MV-4-11 (cell line): ENCODE measurements around the gene TM7SF3.
A peak's percentile ranks its signal among the peaks of the same experiment; 100 is the strongest.
"Not testable (repeated sequence)": the region's sequence is repeated elsewhere in the genome, so short reads cannot be mapped to it uniquely, and the experiment has no call there.

Experiments used
- DNase-seq: peaks from one replicate; lab custom pipeline; 2025; lab: John Stamatoyannopoulos, UW

Gene TM7SF3

GRCh38 chr12:27014085-27014858 is at the start of gene TM7SF3:
TSS of gene TM7SF3 (minus strand) at chr12:27014384. CDS start at chr12:27014168, 216 bp downstream.
- DNase-seq, result peak; percentile 92

- DNase-seq, result no peak
Measured at GRCh38 chr12:27063250-27063851, 49.2 kb upstream of the TM7SF3 start.

GRCh38 chr12:27061317-27061716 is 47.1 kb upstream of the TM7SF3 start:
- no peak for DNase-seq

- no peak for DNase-seq
Measured at GRCh38 chr12:27060740-27061139, 46.6 kb upstream of the TM7SF3 start.

GRCh38 chr12:27057543-27057942 is 43.4 kb upstream of the TM7SF3 start:
- no peak for DNase-seq

GRCh38 chr12:27055966-27056365 is 41.8 kb upstream of the TM7SF3 start:
- no peak for DNase-seq

GRCh38 chr12:27052742-27053141 is 38.6 kb upstream of the TM7SF3 start:
- DNase-seq, result no peak

- DNase-seq, result no peak
Measured at GRCh38 chr12:27052176-27052575, 38.0 kb upstream of the TM7SF3 start.

- DNase-seq, result no peak
Measured at GRCh38 chr12:27048822-27049752, 34.9 kb upstream of the TM7SF3 start.

- DNase-seq, result not testable (repeated sequence)
Measured at GRCh38 chr12:27042018-27042417, 27.8 kb upstream of the TM7SF3 start.

- DNase-seq, result not testable (repeated sequence)
Measured at GRCh38 chr12:27040637-27041036, 26.5 kb upstream of the TM7SF3 start.

- no peak for DNase-seq
Measured at GRCh38 chr12:27034607-27035293, 20.6 kb upstream of the TM7SF3 start.

- DNase-seq, result no peak
Measured at GRCh38 chr12:27032679-27033078, 18.5 kb upstream of the TM7SF3 start.

- peak; percentile 76 for DNase-seq
Measured at GRCh38 chr12:27031531-27031930, 17.3 kb upstream of the TM7SF3 start.

- no peak for DNase-seq
Measured at GRCh38 chr12:27026257-27026656, 12.1 kb upstream of the TM7SF3 start.

GRCh38 chr12:27025116-27025515 is 10.9 kb upstream of the TM7SF3 start:
- no peak for DNase-seq

GRCh38 chr12:27024291-27024690 is 10.1 kb upstream of the TM7SF3 start:
- DNase-seq, result no peak

- no peak for DNase-seq
Measured at GRCh38 chr12:27020761-27021160, 6.6 kb upstream of the TM7SF3 start.

GRCh38 chr12:27018037-27018436 is 3.9 kb upstream of the TM7SF3 start:
- no peak for DNase-seq

GRCh38 chr12:27017163-27017823 is 3.1 kb upstream of the TM7SF3 start:
- not testable (repeated sequence) for DNase-seq

- peak; percentile 52 for DNase-seq
Measured at GRCh38 chr12:27015730-27016076, 1.5 kb upstream of the TM7SF3 start.
